SH-SY5Y (cell line): ENCODE measurements around the gene OTOA.

Experiments used
- GATA2 ChIP-seq: IDR thresholded peaks from 2 replicates; pipeline ENCODE4 v1.6.1; 2011; ENCODE audit warnings: mild to moderate bottlenecking, low read depth, low read length
- GATA3 ChIP-seq: IDR thresholded peaks from 2 replicates; pipeline ENCODE4 v1.6.1; 2011; ENCODE audit warnings: low read depth, mild to moderate bottlenecking, low read length, moderate library complexity

DNA sequence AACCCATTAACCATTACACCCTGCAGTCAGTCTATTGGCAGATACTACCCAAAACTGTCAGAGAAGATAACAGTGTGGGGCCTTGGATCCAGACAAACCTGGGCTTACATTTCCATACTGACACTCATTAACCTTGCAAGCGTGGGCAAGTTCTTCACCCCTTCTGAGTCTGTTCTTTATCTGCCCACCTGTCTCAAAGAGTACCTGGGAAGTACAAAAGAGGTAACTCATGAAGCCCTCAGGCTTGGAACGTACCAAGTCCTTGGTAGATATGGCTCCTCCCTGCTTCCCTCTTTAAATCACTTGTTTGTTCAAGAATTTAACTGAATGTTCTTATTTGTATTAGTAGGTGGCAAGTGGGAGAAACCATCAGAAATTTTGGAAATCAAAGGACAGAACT, 8.9 kb upstream of the OTOA start:
- TF ChIP-seq GATA3 = no peak
- TF ChIP-seq GATA2 = no peak
